Measurements from ENCODE around the gene CERS6.

GRCh38 chr2:168456521-168457189 is 583 bp downstream of the CERS6 start:
- no peak for TF ChIP-seq GATA2 (IDR thresholded peaks at IDR 0.05; ENCODE audit: low read depth, low read length)
- TF ChIP-seq GATA3 (IDR thresholded peaks at IDR 0.05; ENCODE audit: low read depth, low read length), result no peak
